Stimulated activated CD4-positive, alpha-beta T cell treated with anti-CD3 and anti-CD28 coated beads, TNF-alpha, amount 100 ng/mL, for 1 hour (primary cell): ENCODE results near the gene ABL1.

Experiments used
- DNase-seq, 3 donors: peaks; one replicate each; pipeline ENCODE4 v3.0.0-alpha.2; 2020; ENCODE audit warnings: low read depth in 3 of 3, low spot score in 1 of 3

ABL1 gene

GRCh38 chr9:130914417-130915095, 79.5 kb downstream of the ABL1 start:
- DNase-seq = no peak

- no peak for DNase-seq
Observed at GRCh38 chr9:130915096-130915447, 80.0 kb downstream of the ABL1 start.

- DNase-seq = no peak
Observed at GRCh38 chr9:130917168-130917960, 82.3 kb downstream of the ABL1 start.

- no peak for DNase-seq
Observed at GRCh38 chr9:130918101-130918825, 83.2 kb downstream of the ABL1 start.

GRCh38 chr9:130918826-130919558, 83.9 kb downstream of the ABL1 start:
- no peak for DNase-seq

GRCh38 chr9:130919559-130920145, 84.6 kb downstream of the ABL1 start:
- no peak for DNase-seq

GRCh38 chr9:130920233-130920632, 85.2 kb downstream of the ABL1 start:
- no peak for DNase-seq

- DNase-seq = no peak
Observed at GRCh38 chr9:130920762-130921299, 85.8 kb downstream of the ABL1 start.

GRCh38 chr9:130921300-130921988, 86.4 kb downstream of the ABL1 start:
- DNase-seq = no peak

GRCh38 chr9:130921989-130922892, 87.2 kb downstream of the ABL1 start:
- no peak for DNase-seq

- no peak for DNase-seq
Observed at GRCh38 chr9:130922893-130923610, 88.0 kb downstream of the ABL1 start.

- DNase-seq = no peak
Observed at GRCh38 chr9:130923611-130924447, 88.8 kb downstream of the ABL1 start.

- DNase-seq = no peak
Observed at GRCh38 chr9:130924448-130924788, 89.4 kb downstream of the ABL1 start.

- DNase-seq = no peak
Observed at GRCh38 chr9:130925050-130925678, 90.1 kb downstream of the ABL1 start.

GRCh38 chr9:130927338-130927737, 92.3 kb downstream of the ABL1 start:
- no peak for DNase-seq

GRCh38 chr9:130927995-130928900, 93.2 kb downstream of the ABL1 start:
- no peak for DNase-seq
